Endothelial cell of umbilical vein (primary cell): Measurements from ENCODE around the gene GALNT2. TPM values are rescaled to one million over a fixed set of nuclear protein-coding genes. Genes with fewer than 3 reads are reported as not detected.

Experiments used
- BruUV-seq: library from RNA; stranded (reverse); fragments of 400-500 nt; replicated peaks from 2 replicates; lab custom pipeline; 2021; lab: Mats Ljungman, UMichigan
- CTCF ChIA-PET: fragments of 300-600, 350-600 bp; sonication (Branson Sonifier 250); formaldehyde crosslinking; loops from one replicate; lab custom pipeline; 2021; ENCODE audit warnings: antibody characterized with exemption, inconsistent platforms; lab: Charles Lee
- POLR2A ChIA-PET: fragments of 300-600, 350-600 bp; sonication (Branson Sonifier 250); formaldehyde crosslinking; loops from one replicate; lab custom pipeline; 2021; ENCODE audit warnings: antibody characterized with exemption, inconsistent platforms; lab: Charles Lee
- DNase-seq: peaks from one replicate; pipeline ENCODE4 v3.0.0-alpha.2; 2011; ENCODE audit warnings: low read depth, low spot score
- FAIRE-seq: peaks from 2 replicates; lab custom pipeline; 2011; peaks lifted over from hg19 to GRCh38; lab: Jason Lieb, UNC
- H2AFZ ChIP-seq: 2 replicates; pipeline ENCODE4 v1.6.0; 2012; ENCODE audit warnings: low read depth, low read length, control low read depth, inconsistent platforms
- H3K27ac ChIP-seq: 2 replicates; pipeline ENCODE4 v1.5.1; 2011; ENCODE audit warnings: low read depth, mild to moderate bottlenecking, control low read depth, low read length, moderate library complexity; ENCODE audit not compliant: insufficient read depth
- H3K27me3 ChIP-seq, 2 experiments: 2 replicates each; pipeline versions ENCODE4 v1.6.0 to v1.6.1; 2011; ENCODE audit warnings: low read length in 2 of 2, mixed read lengths in 1 of 2; ENCODE audit not compliant: control insufficient read depth in 2 of 2, insufficient read depth in 2 of 2
- H3K36me3 ChIP-seq, 2 experiments: 2 replicates in 1 of 2; 3 replicates in 1 of 2; pipeline ENCODE4 v1.5.1; 2011; ENCODE audit warnings: low read length in 2 of 2, mild to moderate bottlenecking in 1 of 2, moderate library complexity in 1 of 2; ENCODE audit not compliant: control insufficient read depth in 2 of 2, insufficient read depth in 2 of 2; ENCODE audit errors: extremely low read depth in 1 of 2
- H3K4me1 ChIP-seq: 3 replicates; pipeline ENCODE4 v1.5.1; 2011; ENCODE audit warnings: mild to moderate bottlenecking, low read length; ENCODE audit not compliant: control insufficient read depth, insufficient read depth; ENCODE audit errors: extremely low read depth
- H3K4me2 ChIP-seq: 2 replicates; pipeline ENCODE4 v1.6.1; 2011; ENCODE audit warnings: low read length, control low read depth, mixed read lengths; ENCODE audit not compliant: insufficient read depth
- H3K4me3 ChIP-seq, 3 experiments: fragments of 200-600 bp in 1 of 3; sonication (generic), shearing (Covaris generic) in 1 of 3; replicated peaks in 1 of 3; 2 replicates each; pipeline ENCODE4 v1.5.1; 2011 to 2016; ENCODE audit warnings: control low read depth in 3 of 3, low read length in 3 of 3, mild to moderate bottlenecking in 2 of 3, inconsistent platforms in 1 of 3, low read depth in 1 of 3, moderate library complexity in 1 of 3; ENCODE audit not compliant: insufficient read depth in 1 of 3
- H3K79me2 ChIP-seq: 2 replicates; pipeline ENCODE4 v1.6.0; 2012; ENCODE audit warnings: low read length, inconsistent platforms; ENCODE audit not compliant: control insufficient read depth, insufficient read depth
- H3K9ac ChIP-seq: replicated peaks from 2 replicates; pipeline ENCODE3; 2011; ENCODE audit warnings: low read length, control low read depth; ENCODE audit not compliant: insufficient read depth; ENCODE audit errors: extremely low read depth
- H3K9me1 ChIP-seq: replicated peaks from 3 replicates; pipeline ENCODE4 v1.6.0; 2011; ENCODE audit warnings: mild to moderate bottlenecking, low read length; ENCODE audit not compliant: control insufficient read depth, insufficient read depth; ENCODE audit errors: extremely low read depth
- H3K9me3 ChIP-seq: replicated peaks from 2 replicates; pipeline ENCODE4 v1.5.1; 2012; ENCODE audit warnings: low read length, inconsistent platforms; ENCODE audit not compliant: control insufficient read depth, insufficient read depth
- H4K20me1 ChIP-seq: replicated peaks from 2 replicates; pipeline ENCODE3; 2011; ENCODE audit warnings: mild to moderate bottlenecking, low read length; ENCODE audit not compliant: control insufficient read depth, insufficient read depth; ENCODE audit errors: extremely low read depth
- CTCF ChIP-seq, 2 donors: IDR thresholded peaks; 1 replicate in 1 of 2; 2 replicates in 1 of 2; pipeline ENCODE4 v1.5.1; 2011; ENCODE audit warnings: low read length in 2 of 2, mild to moderate bottlenecking in 2 of 2, moderate library complexity in 2 of 2, control low read depth in 1 of 2, inconsistent platforms in 1 of 2, low read depth in 1 of 2; ENCODE audit not compliant: insufficient read depth in 1 of 2; ENCODE audit errors: extremely low read depth in 1 of 2
- EZH2 ChIP-seq: IDR thresholded peaks from 2 replicates; pipeline ENCODE4 v1.6.1; 2012; ENCODE audit warnings: borderline replicate concordance, low read depth, mild to moderate bottlenecking, moderate library complexity, low read length, inconsistent platforms; ENCODE audit not compliant: severe bottlenecking
- FOS ChIP-seq: IDR thresholded peaks from 2 replicates; pipeline ENCODE4 v1.6.1; 2011; ENCODE audit warnings: mild to moderate bottlenecking, low read length, moderate library complexity, borderline replicate concordance; ENCODE audit not compliant: insufficient read depth
- GATA2 ChIP-seq: IDR thresholded peaks from 2 replicates; pipeline ENCODE4 v1.7.0; 2011; ENCODE audit warnings: low read depth, mild to moderate bottlenecking, moderate library complexity, mixed read lengths, low read length; ENCODE audit not compliant: insufficient read length, insufficient read depth
- JUN ChIP-seq: IDR thresholded peaks from 2 replicates; pipeline ENCODE4 v1.6.1; 2011; ENCODE audit warnings: borderline replicate concordance, low read depth; ENCODE audit not compliant: insufficient read length, insufficient read depth
- MAX ChIP-seq: IDR thresholded peaks from 2 replicates; pipeline ENCODE4 v1.6.1; 2011; ENCODE audit not compliant: insufficient read depth, insufficient read length
- MYC ChIP-seq: IDR thresholded peaks from one replicate; pipeline ENCODE4 v1.6.1; 2011; ENCODE audit warnings: mild to moderate bottlenecking, low read depth, low read length
- POLR2A ChIP-seq: IDR thresholded peaks from 2 replicates; pipeline ENCODE4 v1.6.1; 2012; ENCODE audit warnings: low read depth, mild to moderate bottlenecking, control low read depth, low read length
- POLR2AphosphoS5 ChIP-seq: IDR thresholded peaks from 2 replicates; pipeline ENCODE4 v1.6.1; 2012; ENCODE audit warnings: low read depth, mild to moderate bottlenecking, control low read depth, low read length, moderate library complexity; ENCODE audit not compliant: insufficient read depth
- dilution Hi-C: fragments of 300-500 bp; cut with MboI; formaldehyde crosslinking; loops from one replicate; pipeline ENCODE4 v1.15.0; 2019; ENCODE audit warnings: low sequenced_read_pairs; ENCODE audit not compliant: extremely low pct_ligation_motif_present
- intact Hi-C: fragments of 100-400 bp; cut with micrococcal nuclease; formaldehyde crosslinking; loops from one replicate; pipeline ENCODE4 v1.10.0; 2022
- polyA plus RNA-seq, 4 experiments: library from polyadenylated mRNA; depleted of rRNA in 3 of 4; stranded (reverse) in 3 of 4; unstranded in 1 of 4; fragments of >200 nt; gene quantifications; 2 replicates each; pipeline versions ENCODE4 v1.2.1 to v1.2.3, GENCODE V29; 2011 to 2012; ENCODE audit warnings: missing spikeins in 1 of 4
- total RNA-seq: library from RNA; stranded (reverse); gene quantifications from 2 replicates; pipeline ENCODE4 v1.2.3, GENCODE V29; 2021

The GALNT2 gene
- total and polyA plus RNA-seq, 2 donors (not counting 3 experiments of a cell fraction or from before 2014, with no cell fraction given) = 56.3 to 77.5 TPM

GRCh38 chr1:230220907-230221306, 153.9 kb downstream of the GALNT2 start:
- Histone ChIP-seq H3K9me3 (no peaks in the 10 kb centered on the region), H3K79me2 (no peaks in the 10 kb centered on the region), H3K27me3 (no peaks in the 10 kb centered on the region), H3K36me3 (no peaks in the 10 kb centered on the region), H3K4me3 (no peak overlapping the region), H3K9me1 (no peaks in the 10 kb centered on the region), H3K27ac (no peak overlapping the region), H2AFZ (no peak overlapping the region), H4K20me1 (no peaks in the 10 kb centered on the region), H3K4me2 (no peak overlapping the region), H3K9ac (no peak overlapping the region), H3K4me1 (no peaks in the 10 kb centered on the region)
- TF ChIP-seq EZH2 = no peak
- TF ChIP-seq GATA2 = no peak
- no peak for TF ChIP-seq CTCF (IDR thresholded peaks at IDR 0.05; ENCODE audit: extremely low read depth in 1 of 2, insufficient read depth in 1 of 2, low read depth in 1 of 2, low read length in 2 of 2)
- TF ChIP-seq FOS = no peak
- TF ChIP-seq POLR2A = no peak
- TF ChIP-seq POLR2AphosphoS5 = no peak
- no peak for TF ChIP-seq JUN
- TF ChIP-seq MAX = no peak
- no peak for TF ChIP-seq MYC
- BruUV-seq = no TSS peak
- dilution Hi-C loops (no loop called here), intact Hi-C loops (no loop called here)
- CTCF ChIA-PET = interaction anchor here (0.8 to 1.6 kb wide), 6 partner anchors 15 to 590 kb away, joined by 3 to 7 read pairs (median 4); no protein-coding TSS in a partner anchor
- FAIRE-seq (no peak), DNase-seq (no peak)
- POLR2A ChIA-PET = no interaction called here
